Right lobe of liver (tissue), 6 donors: ENCODE data around the gene CCDC167. TPM values are rescaled to one million over a fixed set of nuclear protein-coding genes. Genes with fewer than 3 reads are reported as not detected.

Experiments
- ATAC-seq, 4 donors: fragments of 200-7000 bp; cut with Tn5 transposase; one replicate each; pipeline ENCODE4 v1.9.1; 2020; ENCODE audit warnings: mild to moderate bottlenecking in 4 of 4, moderate library complexity in 4 of 4
- DNase-seq, 3 donors: peaks; one replicate each; pipeline ENCODE4 v3.0.0-alpha.2; 2020
- H3K27ac ChIP-seq, 3 donors: fragments of 200-600 bp; one replicate each; pipeline ENCODE4 v1.8.0; 2022
- H3K27me3 ChIP-seq, 2 donors: fragments of 200-600 bp; one replicate each; pipeline ENCODE4 v1.8.0; 2022
- H3K36me3 ChIP-seq, 4 donors: fragments of 200-600 bp; sonication (generic) in 1 of 4; one replicate each; pipeline versions ENCODE4 v1.5.1 to v1.8.0; 2017 to 2022; ENCODE audit warnings: control low read depth in 1 of 4
- H3K4me1 ChIP-seq, 4 donors: fragments of 200-600 bp; sonication (generic) in 1 of 4; one replicate each; pipeline versions ENCODE4 v1.5.1 to v1.8.0; 2017 to 2022; ENCODE audit warnings: control low read depth in 1 of 4
- H3K4me3 ChIP-seq, 3 donors: fragments of 200-600 bp; one replicate each; pipeline ENCODE4 v1.8.0; 2022
- H3K9me3 ChIP-seq, 4 donors: fragments of 200-600 bp; sonication (generic) in 1 of 4; one replicate each; pipeline versions ENCODE4 v1.5.1 to v1.8.0; 2017 to 2022; ENCODE audit warnings: control low read depth in 1 of 4
- POLR2A ChIP-seq: fragments of 450-650 bp; IDR thresholded peaks from one replicate; pipeline ENCODE4 v1.6.1; 2017; ENCODE audit warnings: antibody characterized with exemption, mild to moderate bottlenecking
- WGBS: methylation state at CpG from one replicate; pipeline ENCODE4 v1.1.6; 2018; ENCODE audit warnings: low coverage, low lambda C conversion rate; ENCODE audit not compliant: insufficient coverage; ENCODE audit errors: missing lambda C conversion rate; 5-methylcytosine and 5-hydroxymethylcytosine counted together
- intact Hi-C, 2 donors: fragments of 100-400 bp; cut with DNase I; formaldehyde crosslinking; loops; one replicate each; pipeline versions ENCODE4 v1.11.2 to v1.14.1; 2022
- long read RNA-seq: library from polyadenylated mRNA; unstranded; transcript quantifications from one replicate; pipeline ENCODE4 v2.0.0, GENCODE V29; 2019
- total RNA-seq, 6 experiments: library from RNA; depleted of rRNA in 2 of 6; stranded (reverse); fragments of >200 nt in 2 of 6; fragmentation: NEBNext Ultra II Directional in 3 of 6; extraction: Animal tissue kit (Norgen Biotek cat#: 25700) in 3 of 6; gene quantifications; one replicate each; pipeline versions ENCODE4 v1.1.0 to v1.2.4, GENCODE V29; 2016 to 2023
- TF ChIP-seq, protein P1 (sequence below), 4 donors: fragments of 200-600 bp in 3 of 4; fragments of 450-650 bp in 1 of 4; IDR thresholded peaks; one replicate each; pipeline versions ENCODE4 v1.5.1 to v1.8.0; 2016 to 2022; ENCODE audit warnings: antibody characterized with exemption in 4 of 4, mild to moderate bottlenecking in 2 of 4
- donor health status: DM: no; HTN: yes; CAD: no.
- donor health status: DM: no; HTN: no; CAD: no.
- donor health status: DM: no; HTN: no; CAD: no.
- donor health status: DM: no; HTN: yes; CAD: no.
- donor health status: DM: no; HTN: yes; CAD: no.

Gene CCDC167
- total RNA-seq: 100 to 1,000 TPM in 1 of 6 experiments, 10 to 100 TPM in 5; 16.5 to 103 (median 26.9) TPM
- long read RNA-seq, transcript CCDC167-201 (4 exons, 619 nt): major isoform, 11 of 12 reads
- long read RNA-seq, partial matches to known transcripts: 1 of 12 reads
- long read RNA-seq, other reads (novel, unspliced or antisense): 0 of 12 reads

DNA sequence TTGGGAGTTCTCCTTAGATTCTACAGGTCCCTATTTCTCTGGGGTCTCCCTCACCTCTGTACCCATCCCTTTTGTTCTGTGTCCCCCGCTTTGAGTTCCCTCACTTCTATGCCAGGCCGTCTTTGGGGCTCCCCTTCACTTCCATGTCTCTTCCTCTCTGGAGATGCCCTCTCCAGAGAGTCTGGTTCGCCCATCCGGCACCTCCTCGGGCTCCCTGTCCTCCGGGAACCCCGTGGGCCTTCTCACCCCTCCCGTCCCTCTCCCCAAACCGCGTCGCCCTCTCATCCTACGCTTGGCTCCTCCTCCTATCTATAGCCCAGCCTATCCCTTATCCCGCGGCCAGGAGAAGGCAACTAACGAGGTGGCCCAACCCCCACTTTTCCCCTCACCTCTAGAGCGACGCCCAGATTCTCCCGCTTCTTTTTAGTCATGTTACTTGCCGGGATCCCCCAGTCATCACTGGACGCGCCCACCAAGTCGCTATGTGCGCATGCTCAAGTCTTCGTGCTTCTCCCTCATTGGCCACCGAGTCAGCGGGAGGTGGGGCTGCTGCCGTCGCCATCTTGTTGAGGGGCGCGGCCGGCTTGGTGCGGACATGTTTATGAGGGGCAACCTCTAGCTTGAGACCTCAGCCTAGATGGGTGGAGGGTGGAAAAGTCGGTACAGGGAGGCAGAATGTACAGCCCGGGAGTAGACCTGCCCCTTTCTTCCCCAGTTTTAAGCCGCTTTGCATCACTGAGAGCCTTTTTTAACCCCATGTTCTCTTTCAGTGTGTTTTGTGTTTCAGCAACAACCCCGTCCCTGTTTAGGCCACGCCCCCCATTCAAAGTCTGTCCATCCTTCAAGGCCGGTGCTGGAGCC lies at the start of gene CCDC167:
CCDC167 (minus strand) TSS at position 461 of the 861 bp plus-strand sequence; CDS start at position 431, 30 bp downstream.
- peak within 1 kb of the TSS in 2 of 3 donors; percentile 14 to 26 for H3K27ac ChIP-seq
- WGBS: 1% methylated on average over 35 of the region's 38 CpGs
- DNase-seq (peak; percentile 93 to 94 (median 94)), ATAC-seq (peak; percentile 97 to 99 (median 98))
- H3K4me3 ChIP-seq: peak within 1 kb of the TSS; percentile 49 to 71 (median 71)
- no peaks in the 10 kb centered on the region for H3K9me3 ChIP-seq
- no peaks in the 10 kb centered on the region for H3K36me3 ChIP-seq
- peaks cover 0 to 7% (median 3%) of the 10 kb centered on the region in 4 donors for H3K4me1 ChIP-seq
- no peaks in the 10 kb centered on the region for H3K27me3 ChIP-seq
- intact Hi-C loops: no loop called here
- TF ChIP-seq POLR2A: no peak
- TF ChIP-seq, protein P1, sequence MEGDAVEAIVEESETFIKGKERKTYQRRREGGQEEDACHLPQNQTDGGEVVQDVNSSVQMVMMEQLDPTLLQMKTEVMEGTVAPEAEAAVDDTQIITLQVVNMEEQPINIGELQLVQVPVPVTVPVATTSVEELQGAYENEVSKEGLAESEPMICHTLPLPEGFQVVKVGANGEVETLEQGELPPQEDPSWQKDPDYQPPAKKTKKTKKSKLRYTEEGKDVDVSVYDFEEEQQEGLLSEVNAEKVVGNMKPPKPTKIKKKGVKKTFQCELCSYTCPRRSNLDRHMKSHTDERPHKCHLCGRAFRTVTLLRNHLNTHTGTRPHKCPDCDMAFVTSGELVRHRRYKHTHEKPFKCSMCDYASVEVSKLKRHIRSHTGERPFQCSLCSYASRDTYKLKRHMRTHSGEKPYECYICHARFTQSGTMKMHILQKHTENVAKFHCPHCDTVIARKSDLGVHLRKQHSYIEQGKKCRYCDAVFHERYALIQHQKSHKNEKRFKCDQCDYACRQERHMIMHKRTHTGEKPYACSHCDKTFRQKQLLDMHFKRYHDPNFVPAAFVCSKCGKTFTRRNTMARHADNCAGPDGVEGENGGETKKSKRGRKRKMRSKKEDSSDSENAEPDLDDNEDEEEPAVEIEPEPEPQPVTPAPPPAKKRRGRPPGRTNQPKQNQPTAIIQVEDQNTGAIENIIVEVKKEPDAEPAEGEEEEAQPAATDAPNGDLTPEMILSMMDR (IDR thresholded peaks at IDR 0.05): no peak

DNA sequence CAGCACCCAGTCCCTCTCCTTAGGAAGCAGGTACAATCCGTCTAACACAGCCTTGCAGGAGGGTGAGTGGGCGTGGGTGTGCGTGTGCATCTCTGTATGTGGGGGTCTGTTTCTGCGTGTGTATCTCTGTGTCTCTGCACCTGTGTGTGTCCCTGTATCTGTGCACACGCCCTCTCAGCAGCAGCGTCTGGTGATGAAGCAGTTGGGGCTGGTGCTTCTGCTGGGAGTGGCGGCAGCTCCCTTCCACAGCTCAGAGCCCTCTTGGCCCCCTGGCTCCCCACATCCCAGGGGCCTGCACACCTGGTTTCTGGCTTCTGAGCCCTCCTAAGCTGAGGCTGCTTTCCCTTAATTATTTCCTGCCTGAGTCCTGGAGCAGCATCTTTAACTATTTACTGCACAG lies 49.5 kb upstream of the CCDC167 start:
- no peaks in the 10 kb centered on the region for H3K4me1 ChIP-seq
- H3K9me3 ChIP-seq: no peaks in the 10 kb centered on the region
- H3K27me3 ChIP-seq: no peaks in the 10 kb centered on the region
- TF ChIP-seq, protein P1 (IDR thresholded peaks at IDR 0.05): no peak
- TF ChIP-seq POLR2A: no peak
- H3K27ac ChIP-seq: no peak overlapping the region
- 0% methylated on average over 1 of the region's 7 CpGs for WGBS
- H3K36me3 ChIP-seq: no peaks in the 10 kb centered on the region
- no peak overlapping the region for H3K4me3 ChIP-seq
- ATAC-seq: no peak
- no peak for DNase-seq
- intact Hi-C loops: no loop called here

DNA sequence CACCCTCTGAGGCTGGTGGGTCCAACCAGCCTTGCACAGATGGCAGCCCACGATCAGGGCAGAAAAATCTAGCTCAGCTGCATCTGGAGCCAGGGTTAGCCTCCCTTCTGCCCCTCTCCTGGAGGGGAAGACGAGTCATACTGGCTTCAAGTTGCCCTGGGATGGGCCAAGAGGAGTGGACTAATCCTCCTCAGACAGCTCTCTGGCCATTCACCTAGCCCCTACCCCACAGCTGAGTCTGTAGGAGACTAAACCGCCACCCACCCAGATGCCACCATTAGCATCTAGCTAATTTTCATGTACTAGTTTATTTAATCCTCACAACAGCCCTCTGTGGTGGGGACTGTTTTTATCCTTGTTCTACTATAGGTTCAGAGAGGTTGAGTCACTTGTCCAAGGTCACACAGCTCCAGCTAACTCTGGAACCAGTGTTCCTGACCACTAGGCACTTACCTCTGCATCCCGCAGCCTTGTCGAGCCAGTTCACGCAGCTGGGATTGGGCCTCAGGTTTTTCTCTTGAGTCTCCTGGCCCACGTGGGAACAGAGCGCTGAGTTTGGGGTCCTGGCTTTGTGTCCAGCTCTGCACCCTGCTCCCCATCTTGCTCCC lies 48.5 kb upstream of the CCDC167 start:
- Histone ChIP-seq H3K36me3 (no peaks in the 10 kb centered on the region), H3K27me3 (no peaks in the 10 kb centered on the region), H3K4me3 (no peak overlapping the region), H3K27ac (no peak overlapping the region), H3K9me3 (no peaks in the 10 kb centered on the region), H3K4me1 (no peaks in the 10 kb centered on the region)
- TF ChIP-seq POLR2A: no peak
- TF ChIP-seq, protein P1 (IDR thresholded peaks at IDR 0.05): no peak
- DNase-seq: no peak
- intact Hi-C loops: no loop called here
- no peak for ATAC-seq
- WGBS: 63% methylated on average over 4 of the region's 8 CpGs

DNA sequence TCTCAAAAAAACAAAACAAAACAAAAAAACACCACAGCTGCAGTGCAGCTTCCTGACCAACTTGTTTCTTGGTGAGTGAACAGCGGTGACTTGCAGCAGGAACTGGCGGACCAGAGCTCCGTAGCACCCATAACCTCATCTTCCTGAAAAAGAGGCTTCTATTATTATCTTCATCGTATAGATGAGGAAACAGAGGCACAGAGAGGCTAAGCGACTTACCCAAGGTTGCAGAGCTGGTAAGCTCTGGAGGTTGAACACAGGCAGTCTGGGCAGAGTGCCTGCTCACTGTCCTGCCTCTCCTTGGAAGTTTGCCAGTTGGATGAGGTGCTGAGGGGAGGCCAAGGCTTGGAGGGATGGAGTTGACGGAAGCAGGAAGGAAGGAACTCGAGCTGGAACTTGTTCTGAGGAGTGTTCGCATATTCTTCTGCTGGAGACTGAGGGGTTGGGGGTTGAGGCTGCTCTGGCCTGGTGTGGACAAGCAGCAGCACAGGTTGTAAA lies 47.9 kb upstream of the CCDC167 start:
- no peaks in the 10 kb centered on the region for H3K36me3 ChIP-seq
- intact Hi-C loops: no loop called here
- peak; percentile 51 to 75 (median 68) for ATAC-seq
- no peaks in the 10 kb centered on the region for H3K9me3 ChIP-seq
- H3K27ac ChIP-seq: no peak overlapping the region
- no peaks in the 10 kb centered on the region for H3K4me1 ChIP-seq
- TF ChIP-seq, protein P1 (IDR thresholded peaks at IDR 0.05): no peak
- TF ChIP-seq POLR2A: no peak
- DNase-seq: peak in 1 of 3 donors; percentile 55
- 44% methylated on average over 7 of the region's 8 CpGs for WGBS
- H3K27me3 ChIP-seq: no peaks in the 10 kb centered on the region
- no peak overlapping the region for H3K4me3 ChIP-seq
